Endothelial cell of umbilical vein (primary cell): ENCODE measurements around the gene ZNF100.
"Not testable (repeated sequence)": the region's sequence is repeated elsewhere in the genome, so short reads cannot be mapped to it uniquely, and the experiment has no call there.

Source experiments
- CTCF ChIP-seq, 2 donors: IDR thresholded peaks; 1 replicate in 1 of 2; 2 replicates in 1 of 2; pipeline ENCODE4 v1.5.1; 2011; ENCODE audit warnings: low read length in 2 of 2, mild to moderate bottlenecking in 2 of 2, moderate library complexity in 2 of 2, control low read depth in 1 of 2, inconsistent platforms in 1 of 2, low read depth in 1 of 2; ENCODE audit not compliant: insufficient read depth in 1 of 2; ENCODE audit errors: extremely low read depth in 1 of 2
- POLR2A ChIP-seq: IDR thresholded peaks from 2 replicates; pipeline ENCODE4 v1.6.1; 2012; ENCODE audit warnings: low read depth, mild to moderate bottlenecking, control low read depth, low read length
- POLR2AphosphoS5 ChIP-seq: IDR thresholded peaks from 2 replicates; pipeline ENCODE4 v1.6.1; 2012; ENCODE audit warnings: low read depth, mild to moderate bottlenecking, control low read depth, low read length, moderate library complexity; ENCODE audit not compliant: insufficient read depth

- TF ChIP-seq POLR2AphosphoS5; CTCF (IDR thresholded peaks at IDR 0.05; ENCODE audit: extremely low read depth in 1 of 2, insufficient read depth in 1 of 2, low read depth in 1 of 2, low read length in 2 of 2); POLR2A: not testable (repeated sequence)
Observed at GRCh38 chr19:21775792-21776191, 8.4 kb upstream of the ZNF100 start.
